LNCaP clone FGC (cell line): ENCODE data around the gene IQCC.

Experiments
- DNase-seq: peaks from one replicate; pipeline ENCODE4 v3.0.0-alpha.2; 2011; ENCODE audit warnings: low read depth
- H3K4me3 ChIP-seq: 2 replicates; pipeline ENCODE4 v1.5.1; 2011; ENCODE audit warnings: mild to moderate bottlenecking, low read depth, low read length, control low read depth
- CTCF ChIP-seq: IDR thresholded peaks from 2 replicates; pipeline ENCODE4 v1.5.1; 2012; ENCODE audit warnings: mild to moderate bottlenecking; ENCODE audit not compliant: control insufficient read depth, insufficient read depth; ENCODE audit errors: extremely low read depth

The IQCC gene

GRCh38 chr1:32240140-32240951 lies 34.9 kb downstream of the IQCC start:
- H3K4me3 ChIP-seq = peak overlapping the region; percentile 57
- peak; percentile 34 for TF ChIP-seq CTCF
- no peak for DNase-seq

- DNase-seq = no peak
- H3K4me3 ChIP-seq = peak overlapping the region; percentile 57
- no peak for TF ChIP-seq CTCF
Observed at GRCh38 chr1:32241001-32241763, 35.7 kb downstream of the IQCC start.

GRCh38 chr1:32242341-32242851 lies 36.9 kb downstream of the IQCC start:
- no peak for DNase-seq
- H3K4me3 ChIP-seq = no peak overlapping the region
- TF ChIP-seq CTCF = no peak

GRCh38 chr1:32246888-32247273 lies 41.4 kb downstream of the IQCC start, which contains the start of gene FAM167B:
TSS of gene FAM167B (plus strand) at chr1:32247222. CDS start at chr1:32247422, 200 bp downstream.
- H3K4me3 ChIP-seq = no peak within 1 kb of the TSS
- no peak for TF ChIP-seq CTCF
- no peak for DNase-seq

- no peak for DNase-seq
- H3K4me3 ChIP-seq = no peak overlapping the region
- TF ChIP-seq CTCF = no peak
Observed at GRCh38 chr1:32247452-32247851, 42.0 kb downstream of the IQCC start.

- no peak overlapping the region for H3K4me3 ChIP-seq
- peak; percentile 56 for TF ChIP-seq CTCF
- no peak for DNase-seq
Observed at GRCh38 chr1:32247983-32248889, 42.8 kb downstream of the IQCC start.
